ENCODE data around the gene DDX1. TPM values are rescaled to one million over a fixed set of nuclear protein-coding genes. Genes with fewer than 3 reads are reported as not detected.

Gene DDX1
- total and polyA plus RNA-seq, 2 donors (not counting 1 experiment from before 2014, with no cell fraction given), result 13.2 to 52.6 TPM

GRCh38 chr2:15654727-15655073 is 63.0 kb downstream of the DDX1 start:
- no peak overlapping the region for H3K4me2 ChIP-seq (replicated peaks; ENCODE audit: low read depth, low read length, poor library complexity, severe bottlenecking)
- no peak for ATAC-seq (ENCODE audit: low read depth)
- Mint-ChIP-seq H3K9me3 (ENCODE audit: insufficient read depth) (no peaks in the 10 kb centered on the region), H3K27ac (no peak overlapping the region), H3K27me3 (no peaks in the 10 kb centered on the region), H3K4me3 (no peak overlapping the region), H3K4me1 (no peaks in the 10 kb centered on the region)
- DNase-seq, result no peak
- H3K79me2 ChIP-seq (ENCODE audit: control insufficient read depth, insufficient read depth, low read length), result no peaks in the 10 kb centered on the region
- H3K27me3 ChIP-seq (replicated peaks in 1 of 4; ENCODE audit: control extremely low read depth in 1 of 4, control insufficient read depth in 3 of 4, insufficient read depth in 4 of 4, low read length in 3 of 4), result no peaks in the 10 kb centered on the region
- 77% methylated on average over 4 of the region's 9 CpGs for WGBS (ENCODE audit: insufficient coverage)
- H3K9me3 ChIP-seq (ENCODE audit: control extremely low read depth in 1 of 3, control insufficient read depth in 2 of 3, insufficient read depth in 1 of 3, low read length in 2 of 3), result no peaks in the 10 kb centered on the region
- TF ChIP-seq EZH2 (IDR thresholded peaks at IDR 0.05; ENCODE audit: borderline replicate concordance, insufficient read depth, low read depth, low read length, poor library complexity, severe bottlenecking), result no peak
- TF ChIP-seq CTCF (IDR thresholded peaks at IDR 0.05), result no peak
- H3K4me1 ChIP-seq (ENCODE audit: control insufficient read depth in 2 of 2, insufficient read depth in 2 of 2, low read length in 2 of 2), result no peaks in the 10 kb centered on the region
- H2AFZ ChIP-seq (ENCODE audit: insufficient read depth, low read depth, low read length, poor library complexity, severe bottlenecking), result no peak overlapping the region
- POLR2A ChIA-PET, result no interaction called here
- CTCF ChIA-PET, result no interaction called here
- no peaks in the 10 kb centered on the region for H4K20me1 ChIP-seq (ENCODE audit: control insufficient read depth, insufficient read depth, low read length, poor library complexity, severe bottlenecking)
- no peaks in the 10 kb centered on the region for H3K36me3 ChIP-seq (replicated peaks in 1 of 2; ENCODE audit: control extremely low read depth in 1 of 2, control insufficient read depth in 1 of 2, extremely low read depth in 1 of 2, insufficient read depth in 2 of 2, low read length in 1 of 2)
- H3K9ac ChIP-seq (ENCODE audit: low read length), result no peak overlapping the region
- no peak overlapping the region for H3K4me3 ChIP-seq (ENCODE audit: control extremely low read depth in 1 of 5, extremely low read depth in 1 of 5, insufficient read depth in 1 of 5, low read depth in 2 of 5, low read length in 4 of 5)
- intact Hi-C loops (cut with micrococcal nuclease), result no loop called here
- no peak overlapping the region for H3K27ac ChIP-seq (ENCODE audit: low read length in 2 of 2)

GRCh38 chr2:15655123-15655887 is 63.6 kb downstream of the DDX1 start:
- DNase-seq, result no peak
- no peak overlapping the region for H3K4me2 ChIP-seq (replicated peaks; ENCODE audit: low read depth, low read length, poor library complexity, severe bottlenecking)
- H3K27me3 Mint-ChIP-seq, result no peaks in the 10 kb centered on the region
- H4K20me1 ChIP-seq (ENCODE audit: control insufficient read depth, insufficient read depth, low read length, poor library complexity, severe bottlenecking), result no peaks in the 10 kb centered on the region
- no peaks in the 10 kb centered on the region for H3K36me3 ChIP-seq (replicated peaks in 1 of 2; ENCODE audit: control extremely low read depth in 1 of 2, control insufficient read depth in 1 of 2, extremely low read depth in 1 of 2, insufficient read depth in 2 of 2, low read length in 1 of 2)
- H2AFZ ChIP-seq (ENCODE audit: insufficient read depth, low read depth, low read length, poor library complexity, severe bottlenecking), result no peak overlapping the region
- no peak overlapping the region for H3K9ac ChIP-seq (ENCODE audit: low read length)
- no peaks in the 10 kb centered on the region for H3K4me1 Mint-ChIP-seq
- no peaks in the 10 kb centered on the region for H3K27me3 ChIP-seq (replicated peaks in 1 of 4; ENCODE audit: control extremely low read depth in 1 of 4, control insufficient read depth in 3 of 4, insufficient read depth in 4 of 4, low read length in 3 of 4)
- no peak for TF ChIP-seq CTCF (IDR thresholded peaks at IDR 0.05)
- TF ChIP-seq EZH2 (IDR thresholded peaks at IDR 0.05; ENCODE audit: borderline replicate concordance, insufficient read depth, low read depth, low read length, poor library complexity, severe bottlenecking), result no peak
- no peak overlapping the region for H3K4me3 Mint-ChIP-seq
- ATAC-seq (ENCODE audit: low read depth), result no peak
- POLR2A ChIA-PET, result no interaction called here
- no peaks in the 10 kb centered on the region for H3K4me1 ChIP-seq (ENCODE audit: control insufficient read depth in 2 of 2, insufficient read depth in 2 of 2, low read length in 2 of 2)
- H3K27ac Mint-ChIP-seq, result no peak overlapping the region
- H3K27ac ChIP-seq (ENCODE audit: low read length in 2 of 2), result no peak overlapping the region
- 89% methylated on average over 7 of the region's 7 CpGs for WGBS (ENCODE audit: insufficient coverage)
- no peaks in the 10 kb centered on the region for H3K9me3 Mint-ChIP-seq (ENCODE audit: insufficient read depth)
- no peak overlapping the region for H3K4me3 ChIP-seq (ENCODE audit: control extremely low read depth in 1 of 5, extremely low read depth in 1 of 5, insufficient read depth in 1 of 5, low read depth in 2 of 5, low read length in 4 of 5)
- CTCF ChIA-PET, result no interaction called here
- H3K79me2 ChIP-seq (ENCODE audit: control insufficient read depth, insufficient read depth, low read length), result no peaks in the 10 kb centered on the region
- intact Hi-C loops (cut with micrococcal nuclease), result no loop called here
- no peaks in the 10 kb centered on the region for H3K9me3 ChIP-seq (ENCODE audit: control extremely low read depth in 1 of 3, control insufficient read depth in 2 of 3, insufficient read depth in 1 of 3, low read length in 2 of 3)
